T-helper 1 cell (primary cell): ENCODE data around the gene BRAP.
"Not testable (repeated sequence)": the region's sequence is repeated elsewhere in the genome, so short reads cannot be mapped to it uniquely, and the experiment has no call there.

ENCODE experiments used
- DNase-seq, 5 donors: peaks; one replicate each; pipeline ENCODE4 v3.0.0-alpha.2; 2012 to 2020

BRAP gene

DNA sequence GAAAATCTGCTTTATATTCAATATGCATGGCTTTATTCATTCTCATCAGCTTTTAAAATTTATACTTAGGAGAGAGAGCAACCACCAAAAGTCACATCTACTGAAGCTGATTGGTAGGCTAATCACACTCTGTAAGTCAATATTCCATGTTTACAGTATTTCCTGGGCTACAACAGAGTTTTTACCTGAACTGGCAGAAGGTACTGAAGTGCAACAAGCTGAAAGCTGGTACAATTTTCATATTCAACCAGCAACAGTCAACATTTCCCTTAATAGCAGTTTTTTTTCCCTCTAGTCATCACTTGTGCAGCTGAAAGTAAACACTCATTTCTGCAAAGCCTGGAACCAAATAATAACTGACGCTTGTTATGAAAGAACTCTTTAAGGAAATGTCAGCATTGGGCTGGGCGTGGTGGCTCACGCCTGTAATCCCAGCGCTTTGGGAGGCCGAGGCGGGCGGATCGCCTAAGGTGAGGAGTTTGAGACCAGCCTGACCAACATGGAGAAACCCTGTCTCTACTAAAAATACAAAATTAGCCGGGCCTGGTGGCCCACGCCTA, 12.9 kb downstream of the BRAP start:
- DNase-seq = no peak

GRCh38 chr12:111664961-111665865, 20.5 kb downstream of the BRAP start:
- DNase-seq = no peak

DNA sequence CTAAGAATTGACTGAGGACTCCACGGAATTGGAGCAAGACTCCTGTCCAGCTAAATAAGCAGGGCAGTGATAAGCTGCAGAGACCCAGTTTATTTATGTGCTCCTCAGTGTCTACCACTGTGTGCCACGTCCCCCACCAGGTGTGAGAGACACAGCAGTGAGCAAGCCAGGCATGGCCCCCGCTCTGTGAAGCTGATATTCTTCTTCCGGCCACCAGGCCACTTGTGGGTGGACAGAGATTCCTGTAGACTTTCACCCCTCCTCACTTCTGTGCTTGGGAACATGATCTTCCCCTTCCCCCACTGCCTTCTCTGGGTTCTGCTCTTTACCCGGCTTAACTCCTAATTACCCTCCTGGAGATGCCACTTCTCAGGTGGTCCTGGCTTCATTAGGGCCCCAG, 21.3 kb downstream of the BRAP start:
- DNase-seq = no peak

DNA sequence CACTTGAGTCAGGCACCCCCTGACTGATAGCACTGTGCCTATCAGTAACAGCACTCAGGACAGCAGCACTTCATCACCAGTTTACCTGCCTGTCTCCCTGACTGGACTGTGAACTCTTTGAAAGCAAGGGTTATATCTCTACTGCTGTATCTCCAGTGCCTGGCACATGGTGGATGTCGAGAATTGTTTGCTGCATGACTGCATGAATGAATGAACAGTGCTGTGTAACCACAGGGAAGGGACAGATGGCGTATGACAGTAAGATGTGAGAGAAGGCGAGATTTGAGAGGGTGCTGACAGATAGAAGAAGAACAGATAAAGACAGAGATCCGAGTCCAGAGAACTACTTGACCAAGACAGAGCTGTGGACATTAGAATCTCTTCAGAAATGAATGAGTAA, 29.7 kb downstream of the BRAP start:
- no peak for DNase-seq

DNA sequence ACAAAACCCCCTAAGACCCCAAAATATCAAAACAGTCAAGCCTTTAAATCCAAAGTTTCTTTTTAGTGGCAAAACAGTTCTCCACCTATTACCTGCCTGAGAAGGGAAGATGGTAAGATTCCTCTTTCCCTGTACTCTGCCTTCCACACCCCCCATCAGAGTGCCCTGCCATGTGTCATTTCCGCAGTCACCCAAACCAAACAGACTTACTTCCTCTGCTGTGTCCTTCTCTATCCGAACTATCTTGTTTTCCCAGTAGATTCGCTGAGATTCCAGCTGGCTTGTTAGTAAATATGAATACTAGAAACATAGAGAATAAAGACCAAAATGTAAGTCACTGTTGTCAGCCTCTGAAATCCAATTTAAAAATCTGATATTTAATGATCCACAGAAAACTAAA, 30.4 kb downstream of the BRAP start:
- no peak for DNase-seq

- DNase-seq = no peak
Measured at GRCh38 chr12:111653596-111653995, 32.2 kb downstream of the BRAP start.

- DNase-seq = not testable (repeated sequence)
Measured at GRCh38 chr12:111652530-111652929, 33.2 kb downstream of the BRAP start.

DNA sequence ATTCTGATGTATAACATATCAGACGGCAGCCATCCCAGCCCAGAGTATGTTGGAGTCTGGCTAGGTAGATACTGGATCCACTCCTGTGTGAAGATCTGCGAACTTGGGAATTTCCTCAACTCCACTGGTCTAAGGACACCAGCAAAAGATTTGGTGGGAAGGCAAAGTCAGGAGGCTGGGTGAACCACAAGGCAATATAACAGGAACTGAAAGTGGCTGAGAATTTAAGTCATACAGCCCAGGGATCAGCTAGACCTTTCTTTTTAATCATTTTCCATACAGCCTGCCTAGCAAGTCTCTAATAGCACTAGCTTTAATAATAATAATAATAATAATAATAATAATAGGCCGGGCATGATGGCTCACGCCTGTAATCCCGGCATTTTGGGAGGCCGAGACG, 34.8 kb downstream of the BRAP start:
- no peak for DNase-seq

- no peak for DNase-seq
Measured at GRCh38 chr12:111645433-111645832, 40.3 kb downstream of the BRAP start.

GRCh38 chr12:111643427-111643826, 42.3 kb downstream of the BRAP start:
- no peak for DNase-seq

GRCh38 chr12:111642681-111643426, 42.9 kb downstream of the BRAP start:
- DNase-seq = no peak

- no peak for DNase-seq
Measured at GRCh38 chr12:111640506-111640905, 45.2 kb downstream of the BRAP start.

GRCh38 chr12:111638556-111638955, 47.2 kb downstream of the BRAP start:
- no peak for DNase-seq

DNA sequence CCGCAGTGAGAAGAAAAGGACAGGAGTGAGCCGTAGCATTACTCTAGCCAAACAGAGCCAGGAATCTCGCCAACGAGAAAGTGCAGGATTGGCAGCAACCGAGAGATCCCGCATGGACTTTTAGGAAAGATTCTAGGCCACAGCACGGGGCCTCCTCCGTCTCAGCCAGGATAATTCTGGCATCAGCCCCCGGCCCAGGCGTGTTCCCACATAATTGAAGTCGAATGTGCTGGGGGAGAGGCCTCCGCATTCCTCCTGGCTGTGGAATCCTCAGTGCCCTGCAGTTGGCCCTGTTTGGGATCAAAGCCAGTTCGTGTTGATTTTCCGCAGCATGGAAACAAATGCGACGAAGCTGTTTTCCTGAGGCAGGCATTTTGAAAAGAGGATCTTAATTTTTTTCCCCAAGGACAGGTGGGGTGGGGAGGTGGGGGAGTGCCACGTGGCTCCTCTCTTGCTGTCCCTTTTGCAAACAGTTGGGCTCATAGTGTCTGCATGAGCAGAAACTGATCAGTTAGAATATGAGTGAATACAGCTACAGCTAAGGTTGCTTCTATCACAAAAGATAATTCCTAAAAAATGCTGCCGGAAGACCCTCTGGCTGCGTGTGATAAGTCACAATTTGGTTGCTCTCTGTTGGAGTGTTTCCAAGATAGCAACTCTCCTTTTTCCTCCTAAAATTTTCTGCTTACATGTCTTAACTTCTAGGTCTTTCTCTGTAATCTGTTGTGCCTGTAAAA, 49.4 kb downstream of the BRAP start:
- DNase-seq = no peak

DNA sequence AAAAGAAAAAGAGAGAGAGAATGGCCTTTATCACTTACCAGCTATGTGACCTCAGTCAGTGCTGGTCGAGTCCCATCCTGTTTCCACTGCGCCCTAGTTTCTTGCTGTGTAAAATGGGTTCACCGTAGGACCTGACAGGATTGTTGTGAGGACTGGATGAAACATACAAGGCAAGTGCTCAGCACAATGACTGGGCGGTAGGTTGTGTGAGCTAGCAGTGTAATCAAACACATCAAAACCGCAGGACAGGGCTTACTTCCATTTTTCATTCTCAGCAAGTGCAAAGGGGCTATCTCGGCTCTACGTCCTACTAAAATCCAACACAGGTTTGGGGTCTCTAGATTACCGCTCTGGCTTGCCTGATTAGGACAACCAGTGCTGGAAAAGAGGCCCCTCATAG, 50.2 kb downstream of the BRAP start:
- no peak for DNase-seq

DNA sequence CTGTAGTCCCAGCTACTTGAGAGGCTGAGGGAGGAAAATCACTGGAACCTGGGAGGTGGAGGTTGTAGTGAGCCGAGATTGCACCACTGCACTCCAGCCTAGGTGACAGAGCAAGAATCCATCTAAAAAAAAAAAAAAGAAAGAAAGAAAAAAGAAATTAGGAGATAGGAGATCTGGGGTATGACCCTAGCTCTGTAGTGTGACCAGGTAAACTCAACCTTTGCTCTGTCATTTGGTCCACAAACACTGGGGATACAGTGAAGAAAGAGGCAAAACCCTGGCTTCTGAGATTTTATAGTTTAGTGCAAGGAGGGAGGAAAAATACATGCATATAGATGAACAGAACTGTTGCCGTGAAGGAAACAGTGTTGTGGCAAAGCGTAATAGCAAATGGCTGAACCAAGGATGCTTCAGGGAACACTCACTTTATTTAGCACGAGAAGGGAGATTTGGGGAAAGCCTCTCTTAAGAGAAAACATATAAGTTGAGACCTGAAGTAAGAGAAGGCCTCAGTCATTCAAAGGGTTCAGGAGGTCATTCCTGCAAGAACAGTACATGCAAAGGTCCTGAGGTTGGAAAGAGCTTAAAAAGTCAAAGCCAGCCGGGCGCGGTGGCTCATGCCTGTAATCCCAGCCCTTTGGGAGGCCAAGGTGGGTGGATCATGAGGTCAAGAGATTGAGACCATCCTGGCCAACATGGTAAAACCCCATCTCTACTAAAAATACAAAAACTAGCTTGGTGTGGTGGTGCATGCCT, 57.1 kb downstream of the BRAP start:
- DNase-seq = no peak

DNA sequence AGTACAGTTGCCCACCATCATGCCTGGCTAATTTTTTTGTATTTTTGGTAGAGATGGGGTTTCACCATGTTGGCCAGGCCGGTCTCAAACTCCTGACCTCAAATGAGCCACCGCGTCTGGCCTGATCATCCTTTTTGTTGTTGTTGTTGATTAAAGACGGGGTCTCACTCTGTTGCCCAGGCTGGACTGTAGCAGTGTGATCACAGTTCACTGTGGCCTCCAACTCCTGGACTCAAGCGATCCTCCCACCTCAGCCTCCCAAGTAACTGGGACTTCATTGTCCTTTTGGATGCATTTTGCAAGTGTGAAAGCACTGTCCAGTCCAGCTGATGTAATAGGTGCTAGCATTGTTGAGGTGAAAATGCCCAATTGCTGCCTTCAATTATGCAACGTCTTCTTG, 59.5 kb downstream of the BRAP start:
- no peak for DNase-seq

DNA sequence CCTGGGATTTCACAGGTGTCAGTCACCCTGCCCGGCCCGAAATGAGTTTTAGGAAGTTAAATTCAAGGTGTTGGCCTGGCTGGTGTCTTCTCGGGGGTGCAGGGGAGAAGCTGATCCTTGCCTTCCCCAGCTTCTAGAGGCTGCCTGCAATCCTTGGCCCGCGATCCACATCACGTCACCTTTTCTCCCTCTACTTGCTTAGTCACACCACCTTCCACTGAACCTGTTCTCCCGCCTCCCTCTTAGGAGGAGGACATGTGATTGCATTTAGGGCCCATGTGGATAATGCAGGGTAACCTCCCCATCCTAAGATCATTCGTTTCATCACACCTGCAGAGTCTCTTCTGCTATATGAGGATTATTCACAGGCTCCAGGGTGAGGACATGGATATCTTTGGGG, 61.2 kb downstream of the BRAP start:
- no peak for DNase-seq

GRCh38 chr12:111617841-111618240, 67.9 kb downstream of the BRAP start:
- DNase-seq = not testable (repeated sequence)

- DNase-seq = no peak
Measured at GRCh38 chr12:111616177-111616623, 69.6 kb downstream of the BRAP start.

DNA sequence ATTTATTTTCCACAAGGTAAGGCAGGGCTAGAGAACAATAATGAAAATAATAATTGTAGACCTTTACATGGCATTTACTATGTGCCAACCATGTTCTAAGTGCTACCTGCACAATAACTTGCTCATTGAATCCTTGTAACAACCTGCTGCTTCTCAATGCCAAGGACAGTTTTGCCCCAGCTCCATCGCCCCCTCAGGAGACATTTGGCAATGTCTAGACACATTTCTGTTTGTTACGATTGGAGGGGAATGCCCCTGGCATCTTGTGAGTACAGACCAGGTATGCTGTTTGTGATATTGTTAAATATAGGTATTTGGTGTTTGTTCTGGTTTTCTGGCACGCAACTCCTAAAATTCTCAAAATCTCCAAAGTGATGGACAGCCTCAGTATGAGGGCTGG, 78.5 kb downstream of the BRAP start:
- no peak for DNase-seq

DNA sequence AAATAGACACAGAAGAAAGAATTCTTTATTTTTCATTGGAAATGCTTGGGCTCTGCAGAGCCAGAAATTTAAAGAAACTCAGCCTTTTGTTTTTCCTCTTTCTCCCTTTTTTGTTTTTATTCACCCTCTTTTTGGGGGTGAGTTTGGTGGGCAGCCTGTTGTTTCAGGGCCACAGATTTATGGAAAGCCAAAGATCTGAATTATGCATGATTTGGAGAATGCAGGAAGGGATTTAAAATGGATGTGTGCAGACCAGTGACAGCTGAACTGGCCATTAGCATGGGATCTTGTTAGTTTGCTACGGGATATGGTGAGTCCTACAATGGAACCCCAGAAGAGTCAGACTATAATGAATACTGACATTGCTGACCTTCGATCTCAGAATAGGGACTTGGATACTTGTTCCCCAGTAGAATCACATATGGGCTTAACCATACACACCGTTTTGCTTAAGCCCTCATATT, 79.0 kb downstream of the BRAP start:
- no peak for DNase-seq
